ENCODE results near the gene GINS2.

The GINS2 gene

DNA sequence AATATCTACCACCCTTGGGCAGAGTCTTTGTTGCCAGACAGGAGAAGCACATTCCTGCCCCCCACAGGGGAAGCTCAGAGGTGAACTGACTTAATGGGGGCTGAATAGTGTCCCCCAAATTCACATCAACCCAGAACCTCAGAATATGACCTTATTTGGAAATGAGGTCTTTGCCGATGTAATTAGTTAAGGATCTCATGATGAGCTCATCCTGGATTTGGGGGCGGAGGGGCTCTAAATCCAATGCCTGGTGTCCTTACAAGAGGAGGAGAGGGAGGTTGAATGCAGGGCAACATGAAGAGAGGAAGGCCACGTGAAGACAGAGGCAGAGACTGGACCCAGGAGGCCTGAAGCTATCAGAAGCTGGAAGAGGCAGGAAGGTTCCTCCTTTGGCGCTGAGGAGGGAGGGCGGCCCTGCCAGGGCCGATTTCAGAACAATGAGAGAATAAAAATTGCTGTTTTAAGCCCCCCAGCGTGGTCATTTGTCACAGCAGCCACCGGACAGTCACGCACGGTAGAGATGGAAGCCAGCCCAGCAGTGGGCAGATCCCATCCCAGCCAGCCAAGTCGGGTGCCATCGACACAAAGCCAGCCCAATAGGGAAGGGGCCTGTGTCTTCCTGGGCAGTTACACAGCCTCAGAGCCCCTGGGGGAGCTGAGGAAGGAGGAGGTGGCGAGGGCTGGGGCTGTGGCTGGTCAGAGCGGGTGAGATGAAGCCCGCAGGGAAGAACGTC is 40.9 kb upstream of the GINS2 start:
- no peaks in the 10 kb centered on the region for H3K36me3 ChIP-seq (ENCODE audit: insufficient read depth, low read length)
- no peaks in the 10 kb centered on the region for H4K20me1 ChIP-seq (ENCODE audit: insufficient read depth, low read length, poor library complexity, severe bottlenecking)
- no peaks in the 10 kb centered on the region for H3F3A ChIP-seq (ENCODE audit: low read depth)
- H3K9ac ChIP-seq (ENCODE audit: low read depth, low read length, poor library complexity, severe bottlenecking) = no peak overlapping the region
- H3K27me3 ChIP-seq (ENCODE audit: insufficient read depth, low read length, poor library complexity, severe bottlenecking) = no peaks in the 10 kb centered on the region
- H3K79me2 ChIP-seq (ENCODE audit: insufficient read depth, low read length) = no peaks in the 10 kb centered on the region
- no peak for TF ChIP-seq EZH2phosphoT487 (IDR thresholded peaks at IDR 0.05; ENCODE audit: borderline replicate concordance)
- TF ChIP-seq, protein P1, sequence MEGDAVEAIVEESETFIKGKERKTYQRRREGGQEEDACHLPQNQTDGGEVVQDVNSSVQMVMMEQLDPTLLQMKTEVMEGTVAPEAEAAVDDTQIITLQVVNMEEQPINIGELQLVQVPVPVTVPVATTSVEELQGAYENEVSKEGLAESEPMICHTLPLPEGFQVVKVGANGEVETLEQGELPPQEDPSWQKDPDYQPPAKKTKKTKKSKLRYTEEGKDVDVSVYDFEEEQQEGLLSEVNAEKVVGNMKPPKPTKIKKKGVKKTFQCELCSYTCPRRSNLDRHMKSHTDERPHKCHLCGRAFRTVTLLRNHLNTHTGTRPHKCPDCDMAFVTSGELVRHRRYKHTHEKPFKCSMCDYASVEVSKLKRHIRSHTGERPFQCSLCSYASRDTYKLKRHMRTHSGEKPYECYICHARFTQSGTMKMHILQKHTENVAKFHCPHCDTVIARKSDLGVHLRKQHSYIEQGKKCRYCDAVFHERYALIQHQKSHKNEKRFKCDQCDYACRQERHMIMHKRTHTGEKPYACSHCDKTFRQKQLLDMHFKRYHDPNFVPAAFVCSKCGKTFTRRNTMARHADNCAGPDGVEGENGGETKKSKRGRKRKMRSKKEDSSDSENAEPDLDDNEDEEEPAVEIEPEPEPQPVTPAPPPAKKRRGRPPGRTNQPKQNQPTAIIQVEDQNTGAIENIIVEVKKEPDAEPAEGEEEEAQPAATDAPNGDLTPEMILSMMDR (conservative IDR thresholded peaks at IDR 0.05; ENCODE audit: low read length) = no peak
- no peaks in the 10 kb centered on the region for H3K9me2 ChIP-seq (replicated peaks; ENCODE audit: low read depth, low read length)
- H3K4me1 ChIP-seq (ENCODE audit: insufficient read depth, low read length, poor library complexity, severe bottlenecking) = no peaks in the 10 kb centered on the region
- H3K4me3 ChIP-seq (ENCODE audit: low read length, poor library complexity, severe bottlenecking) = no peak overlapping the region
- H2AFZ ChIP-seq (ENCODE audit: low read length) = no peak overlapping the region
- H3K9me3 ChIP-seq (ENCODE audit: insufficient read depth, low read depth, low read length) = no peaks in the 10 kb centered on the region
- no peak overlapping the region for H3K4me2 ChIP-seq (ENCODE audit: low read depth, low read length, poor library complexity, severe bottlenecking)

DNA sequence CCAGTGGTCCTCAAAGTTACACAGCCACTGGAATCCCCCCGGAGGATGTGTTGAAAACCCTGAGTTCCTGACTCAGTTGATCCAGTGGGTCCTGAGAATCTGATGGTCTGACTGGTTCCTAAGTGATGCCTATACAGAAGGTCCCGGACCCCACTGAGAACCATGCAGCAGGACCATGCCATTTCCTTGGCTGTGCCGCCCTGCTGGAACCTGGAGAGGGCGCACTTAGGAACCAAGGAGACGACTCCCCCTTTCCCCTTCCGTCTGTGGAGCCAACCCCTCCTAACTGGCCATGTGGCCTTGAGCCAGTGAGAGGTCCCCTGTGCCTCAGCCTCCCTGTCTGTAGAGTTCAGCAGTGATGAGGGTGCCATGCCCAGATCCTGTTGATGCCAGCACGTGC is 40.1 kb upstream of the GINS2 start:
- no peaks in the 10 kb centered on the region for H3K36me3 ChIP-seq (ENCODE audit: insufficient read depth, low read length)
- H3K9me3 ChIP-seq (ENCODE audit: insufficient read depth, low read depth, low read length) = no peaks in the 10 kb centered on the region
- no peak overlapping the region for H3K4me3 ChIP-seq (ENCODE audit: low read length, poor library complexity, severe bottlenecking)
- H3K79me2 ChIP-seq (ENCODE audit: insufficient read depth, low read length) = no peaks in the 10 kb centered on the region
- H4K20me1 ChIP-seq (ENCODE audit: insufficient read depth, low read length, poor library complexity, severe bottlenecking) = no peaks in the 10 kb centered on the region
- H3K27me3 ChIP-seq (ENCODE audit: insufficient read depth, low read length, poor library complexity, severe bottlenecking) = no peaks in the 10 kb centered on the region
- no peaks in the 10 kb centered on the region for H3K9me2 ChIP-seq (replicated peaks; ENCODE audit: low read depth, low read length)
- no peaks in the 10 kb centered on the region for H3F3A ChIP-seq (ENCODE audit: low read depth)
- no peak overlapping the region for H3K4me2 ChIP-seq (ENCODE audit: low read depth, low read length, poor library complexity, severe bottlenecking)
- no peak overlapping the region for H2AFZ ChIP-seq (ENCODE audit: low read length)
- no peaks in the 10 kb centered on the region for H3K4me1 ChIP-seq (ENCODE audit: insufficient read depth, low read length, poor library complexity, severe bottlenecking)
- no peak for TF ChIP-seq EZH2phosphoT487 (IDR thresholded peaks at IDR 0.05; ENCODE audit: borderline replicate concordance)
- TF ChIP-seq, protein P1 (conservative IDR thresholded peaks at IDR 0.05; ENCODE audit: low read length) = peak; percentile 56
- no peak overlapping the region for H3K9ac ChIP-seq (ENCODE audit: low read depth, low read length, poor library complexity, severe bottlenecking)

DNA sequence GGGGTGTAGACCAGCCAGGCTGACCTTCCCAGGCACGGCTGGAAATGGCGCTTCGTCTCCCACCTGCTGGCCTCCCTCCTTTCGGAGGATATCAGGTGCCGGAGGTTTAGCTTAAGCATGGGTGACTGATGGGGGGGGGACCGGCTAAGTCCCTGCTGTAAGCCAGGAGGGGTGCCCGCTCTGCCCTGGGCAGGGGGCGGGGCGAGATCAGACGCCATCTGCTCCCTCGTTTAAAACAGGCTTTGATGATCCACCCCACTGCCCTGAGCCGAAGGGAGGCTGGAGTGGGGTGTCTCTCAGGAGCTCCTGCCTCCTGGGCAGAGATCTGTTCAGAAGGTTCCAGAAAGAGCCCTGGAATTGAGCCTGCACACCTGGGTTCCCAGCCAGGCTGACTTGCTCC is 36.2 kb upstream of the GINS2 start:
- H3K9me3 ChIP-seq (ENCODE audit: insufficient read depth, low read depth, low read length) = no peaks in the 10 kb centered on the region
- no peaks in the 10 kb centered on the region for H3K4me1 ChIP-seq (ENCODE audit: insufficient read depth, low read length, poor library complexity, severe bottlenecking)
- H3K27me3 ChIP-seq (ENCODE audit: insufficient read depth, low read length, poor library complexity, severe bottlenecking) = no peaks in the 10 kb centered on the region
- no peak overlapping the region for H3K4me2 ChIP-seq (ENCODE audit: low read depth, low read length, poor library complexity, severe bottlenecking)
- no peaks in the 10 kb centered on the region for H3F3A ChIP-seq (ENCODE audit: low read depth)
- no peaks in the 10 kb centered on the region for H3K79me2 ChIP-seq (ENCODE audit: insufficient read depth, low read length)
- H3K9me2 ChIP-seq (replicated peaks; ENCODE audit: low read depth, low read length) = no peaks in the 10 kb centered on the region
- no peak overlapping the region for H3K4me3 ChIP-seq (ENCODE audit: low read length, poor library complexity, severe bottlenecking)
- no peaks in the 10 kb centered on the region for H4K20me1 ChIP-seq (ENCODE audit: insufficient read depth, low read length, poor library complexity, severe bottlenecking)
- H3K36me3 ChIP-seq (ENCODE audit: insufficient read depth, low read length) = no peaks in the 10 kb centered on the region
- H2AFZ ChIP-seq (ENCODE audit: low read length) = no peak overlapping the region
- no peak overlapping the region for H3K9ac ChIP-seq (ENCODE audit: low read depth, low read length, poor library complexity, severe bottlenecking)
- TF ChIP-seq, protein P1 (conservative IDR thresholded peaks at IDR 0.05; ENCODE audit: low read length) = no peak
